Neural cell (in vitro differentiated cells): ENCODE results near the gene PLXNA4. TPM values are rescaled to one million over a fixed set of nuclear protein-coding genes. Genes with fewer than 3 reads are reported as not detected.

Source experiments
- H2AFZ ChIP-seq: fragments of 200-600, 300-800 bp; sonication (generic), shearing (Covaris generic); 2 replicates; pipeline ENCODE4 v1.6.0; 2014; ENCODE audit warnings: low read depth, mild to moderate bottlenecking, antibody characterized with exemption, low read length, moderate library complexity
- H3F3A ChIP-seq: fragments of 200-600 bp; shearing (Covaris generic); 2 replicates; pipeline ENCODE4 v1.6.1; 2016; ENCODE audit warnings: mild to moderate bottlenecking, moderate library complexity, mixed read lengths, antibody characterized with exemption, low read length; ENCODE audit not compliant: insufficient read depth, poor library complexity, severe bottlenecking
- H3K27ac ChIP-seq: fragments of 200-600, 300-800 bp; sonication (generic), shearing (Covaris generic); 2 replicates; pipeline ENCODE4 v1.5.1; 2014; ENCODE audit warnings: mild to moderate bottlenecking, low read length, moderate library complexity
- H3K27me3 ChIP-seq: fragments of 300-800, 200-600 bp; sonication (generic), shearing (Covaris generic); 2 replicates; pipeline ENCODE4 v1.6.0; 2014; ENCODE audit warnings: mild to moderate bottlenecking, low read depth, low read length, moderate library complexity; ENCODE audit not compliant: insufficient read depth
- H3K36me3 ChIP-seq: fragments of 300-800, 200-600 bp; sonication (generic), shearing (Covaris generic); 2 replicates; pipeline ENCODE4 v1.5.1; 2014; ENCODE audit warnings: mild to moderate bottlenecking, antibody characterized with exemption, low read length, moderate library complexity; ENCODE audit not compliant: insufficient read depth
- H3K4me2 ChIP-seq: fragments of 300-800, 200-600 bp; sonication (generic), shearing (Covaris generic); 2 replicates; pipeline ENCODE4 v1.6.0; 2014; ENCODE audit warnings: mild to moderate bottlenecking, low read length
- H3K4me3 ChIP-seq: fragments of 300-800, 200-600 bp; sonication (generic), shearing (Covaris generic); 2 replicates; pipeline ENCODE4 v1.5.1; 2014; ENCODE audit warnings: mild to moderate bottlenecking, low read length, moderate library complexity
- H3K79me2 ChIP-seq: fragments of 200-600 bp; shearing (Covaris generic); replicated peaks from 2 replicates; pipeline ENCODE4 v1.6.0; 2014; ENCODE audit warnings: mild to moderate bottlenecking, low read length, moderate library complexity; ENCODE audit not compliant: insufficient read depth
- H3K9ac ChIP-seq: fragments of 300-800, 200-600 bp; sonication (generic), shearing (Covaris generic); 2 replicates; pipeline ENCODE4 v1.6.1; 2016; ENCODE audit warnings: mild to moderate bottlenecking, low read length, mixed read lengths
- H3K9me2 ChIP-seq: fragments of 200-600 bp; shearing (Covaris generic); 2 replicates; pipeline ENCODE4 v1.6.1; 2016; ENCODE audit warnings: mild to moderate bottlenecking, low read length, mixed read lengths; ENCODE audit not compliant: insufficient read depth
- H3K9me3 ChIP-seq: fragments of 200-600, 300-800 bp; sonication (generic), shearing (Covaris generic); 2 replicates; pipeline ENCODE4 v1.6.1; 2016; ENCODE audit warnings: mild to moderate bottlenecking, mixed run types, low read length, moderate library complexity, mixed read lengths
- H4K20me1 ChIP-seq: fragments of 200-600 bp; shearing (Covaris generic); 2 replicates; pipeline ENCODE4 v1.6.1; 2016; ENCODE audit warnings: mild to moderate bottlenecking, mixed run types; ENCODE audit not compliant: insufficient read depth
- EP300 ChIP-seq: fragments of 450-650 bp; conservative IDR thresholded peaks from 2 replicates; pipeline ENCODE4 v1.6.1; 2014; ENCODE audit warnings: antibody characterized with exemption, mild to moderate bottlenecking, moderate library complexity; ENCODE audit not compliant: poor library complexity, severe bottlenecking
- EZH2 ChIP-seq: fragments of 200-600, 300-800 bp; shearing (Covaris generic), sonication (generic); IDR thresholded peaks from 2 replicates; pipeline ENCODE4 v1.6.1; 2014; ENCODE audit warnings: antibody characterized with exemption, low read length, borderline replicate concordance, mild to moderate bottlenecking; ENCODE audit not compliant: insufficient read depth, poor library complexity, severe bottlenecking
- MXI1 ChIP-seq: fragments of 450-650 bp; conservative IDR thresholded peaks from 2 replicates; pipeline ENCODE4 v1.6.1; 2014; ENCODE audit warnings: antibody characterized with exemption, mild to moderate bottlenecking; ENCODE audit not compliant: poor library complexity, severe bottlenecking
- POLR2AphosphoS5 ChIP-seq: IDR thresholded peaks from 2 replicates; pipeline ENCODE4 v1.6.1; 2012
- RAD21 ChIP-seq: fragments of 450-650 bp; conservative IDR thresholded peaks from 2 replicates; pipeline ENCODE4 v1.6.1; 2014; ENCODE audit warnings: antibody characterized with exemption, mild to moderate bottlenecking, moderate library complexity
- SMC3 ChIP-seq: fragments of 450-650 bp; conservative IDR thresholded peaks from 2 replicates; pipeline ENCODE4 v1.6.1; 2014; ENCODE audit warnings: antibody characterized with exemption, mild to moderate bottlenecking, moderate library complexity; ENCODE audit not compliant: poor library complexity
- TAF1 ChIP-seq: IDR thresholded peaks from 2 replicates; pipeline ENCODE4 v1.6.1; 2012; ENCODE audit warnings: low read depth
- polyA plus RNA-seq: library from polyadenylated mRNA; depleted of rRNA; stranded (reverse); fragments of >200 nt; gene quantifications from 2 replicates; pipeline ENCODE4 v1.2.3, GENCODE V29; 2014
- TF ChIP-seq, protein P1 (sequence below): IDR thresholded peaks from 2 replicates; pipeline ENCODE4 v1.6.1; 2012; ENCODE audit warnings: borderline replicate concordance
- TF ChIP-seq, protein P2 (sequence below): fragments of 450-650 bp; IDR thresholded peaks from 2 replicates; pipeline ENCODE4 v1.5.1; 2014; ENCODE audit warnings: antibody characterized with exemption, mild to moderate bottlenecking, moderate library complexity; ENCODE audit not compliant: poor library complexity, severe bottlenecking

The PLXNA4 gene
- polyA plus RNA-seq, 1 donor from 2014 or later, result 7.2 TPM

GRCh38 chr7:132625651-132626050 lies 49.4 kb upstream of the PLXNA4 start:
- TF ChIP-seq RAD21 (no peak), MXI1 (no peak), POLR2AphosphoS5 (no peak), EZH2 (no peak), EP300 (no peak), SMC3 (no peak), TAF1 (no peak)
- TF ChIP-seq, protein P1, sequence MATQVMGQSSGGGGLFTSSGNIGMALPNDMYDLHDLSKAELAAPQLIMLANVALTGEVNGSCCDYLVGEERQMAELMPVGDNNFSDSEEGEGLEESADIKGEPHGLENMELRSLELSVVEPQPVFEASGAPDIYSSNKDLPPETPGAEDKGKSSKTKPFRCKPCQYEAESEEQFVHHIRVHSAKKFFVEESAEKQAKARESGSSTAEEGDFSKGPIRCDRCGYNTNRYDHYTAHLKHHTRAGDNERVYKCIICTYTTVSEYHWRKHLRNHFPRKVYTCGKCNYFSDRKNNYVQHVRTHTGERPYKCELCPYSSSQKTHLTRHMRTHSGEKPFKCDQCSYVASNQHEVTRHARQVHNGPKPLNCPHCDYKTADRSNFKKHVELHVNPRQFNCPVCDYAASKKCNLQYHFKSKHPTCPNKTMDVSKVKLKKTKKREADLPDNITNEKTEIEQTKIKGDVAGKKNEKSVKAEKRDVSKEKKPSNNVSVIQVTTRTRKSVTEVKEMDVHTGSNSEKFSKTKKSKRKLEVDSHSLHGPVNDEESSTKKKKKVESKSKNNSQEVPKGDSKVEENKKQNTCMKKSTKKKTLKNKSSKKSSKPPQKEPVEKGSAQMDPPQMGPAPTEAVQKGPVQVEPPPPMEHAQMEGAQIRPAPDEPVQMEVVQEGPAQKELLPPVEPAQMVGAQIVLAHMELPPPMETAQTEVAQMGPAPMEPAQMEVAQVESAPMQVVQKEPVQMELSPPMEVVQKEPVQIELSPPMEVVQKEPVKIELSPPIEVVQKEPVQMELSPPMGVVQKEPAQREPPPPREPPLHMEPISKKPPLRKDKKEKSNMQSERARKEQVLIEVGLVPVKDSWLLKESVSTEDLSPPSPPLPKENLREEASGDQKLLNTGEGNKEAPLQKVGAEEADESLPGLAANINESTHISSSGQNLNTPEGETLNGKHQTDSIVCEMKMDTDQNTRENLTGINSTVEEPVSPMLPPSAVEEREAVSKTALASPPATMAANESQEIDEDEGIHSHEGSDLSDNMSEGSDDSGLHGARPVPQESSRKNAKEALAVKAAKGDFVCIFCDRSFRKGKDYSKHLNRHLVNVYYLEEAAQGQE, result no peak
- TF ChIP-seq, protein P2, sequence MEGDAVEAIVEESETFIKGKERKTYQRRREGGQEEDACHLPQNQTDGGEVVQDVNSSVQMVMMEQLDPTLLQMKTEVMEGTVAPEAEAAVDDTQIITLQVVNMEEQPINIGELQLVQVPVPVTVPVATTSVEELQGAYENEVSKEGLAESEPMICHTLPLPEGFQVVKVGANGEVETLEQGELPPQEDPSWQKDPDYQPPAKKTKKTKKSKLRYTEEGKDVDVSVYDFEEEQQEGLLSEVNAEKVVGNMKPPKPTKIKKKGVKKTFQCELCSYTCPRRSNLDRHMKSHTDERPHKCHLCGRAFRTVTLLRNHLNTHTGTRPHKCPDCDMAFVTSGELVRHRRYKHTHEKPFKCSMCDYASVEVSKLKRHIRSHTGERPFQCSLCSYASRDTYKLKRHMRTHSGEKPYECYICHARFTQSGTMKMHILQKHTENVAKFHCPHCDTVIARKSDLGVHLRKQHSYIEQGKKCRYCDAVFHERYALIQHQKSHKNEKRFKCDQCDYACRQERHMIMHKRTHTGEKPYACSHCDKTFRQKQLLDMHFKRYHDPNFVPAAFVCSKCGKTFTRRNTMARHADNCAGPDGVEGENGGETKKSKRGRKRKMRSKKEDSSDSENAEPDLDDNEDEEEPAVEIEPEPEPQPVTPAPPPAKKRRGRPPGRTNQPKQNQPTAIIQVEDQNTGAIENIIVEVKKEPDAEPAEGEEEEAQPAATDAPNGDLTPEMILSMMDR, result no peak

GRCh38 chr7:132622081-132622480 lies 45.8 kb upstream of the PLXNA4 start:
- Histone ChIP-seq H3K27me3 (no peaks in the 10 kb centered on the region), H3K79me2 (no peaks in the 10 kb centered on the region)

More at GRCh38 chr7:132625651-132626050, 49.4 kb upstream of the PLXNA4 start:
- Histone ChIP-seq H3K9me2 (no peaks in the 10 kb centered on the region), H3K9me3 (no peaks in the 10 kb centered on the region), H3K36me3 (no peaks in the 10 kb centered on the region), H4K20me1 (no peaks in the 10 kb centered on the region), H3F3A (no peaks in the 10 kb centered on the region), H3K9ac (no peak overlapping the region), H3K4me2 (no peak overlapping the region), H3K27ac (no peak overlapping the region), H3K27me3 (no peaks in the 10 kb centered on the region), H3K4me3 (no peak overlapping the region), H2AFZ (no peak overlapping the region), H3K79me2 (no peaks in the 10 kb centered on the region)

More at GRCh38 chr7:132622081-132622480, 45.8 kb upstream of the PLXNA4 start:
- Histone ChIP-seq H3K36me3 (no peaks in the 10 kb centered on the region), H3K4me2 (no peak overlapping the region), H4K20me1 (no peaks in the 10 kb centered on the region), H3K27ac (no peak overlapping the region), H3F3A (no peaks in the 10 kb centered on the region), H3K4me3 (no peak overlapping the region), H2AFZ (no peak overlapping the region), H3K9me2 (no peaks in the 10 kb centered on the region), H3K9me3 (no peaks in the 10 kb centered on the region), H3K9ac (no peak overlapping the region)
- TF ChIP-seq MXI1 (no peak), EZH2 (no peak), RAD21 (no peak), TAF1 (no peak), EP300 (no peak), POLR2AphosphoS5 (no peak), SMC3 (no peak)
- TF ChIP-seq, protein P2, result no peak
- TF ChIP-seq, protein P1, result no peak
